Hepatocyte (in vitro differentiated cells): ENCODE measurements around the gene ARFGEF3. TPM values are rescaled to one million over a fixed set of nuclear protein-coding genes. Genes with fewer than 3 reads are reported as not detected.

Experiments used
- DNase-seq: peaks from one replicate; pipeline ENCODE4 v3.0.0-alpha.2; 2016; ENCODE audit warnings: low spot score
- H2AFZ ChIP-seq: fragments of 200-600 bp; sonication (generic); 2 replicates; pipeline ENCODE4 v1.6.0; 2016; ENCODE audit warnings: antibody characterized with exemption, mild to moderate bottlenecking
- H3K27ac ChIP-seq: fragments of 200-600 bp; sonication (generic); 2 replicates; pipeline ENCODE4 v1.5.1; 2016; ENCODE audit warnings: mild to moderate bottlenecking
- H3K27me3 ChIP-seq: fragments of 200-600 bp; sonication (generic); 2 replicates; pipeline ENCODE4 v1.6.1; 2016
- H3K36me3 ChIP-seq: fragments of 200-600 bp; sonication (generic); replicated peaks from 2 replicates; pipeline ENCODE4 v1.5.1; 2016; ENCODE audit warnings: low read depth; ENCODE audit not compliant: insufficient read depth
- H3K4me1 ChIP-seq: fragments of 200-600 bp; sonication (generic); 2 replicates; pipeline ENCODE4 v1.5.1; 2016; ENCODE audit warnings: mild to moderate bottlenecking, moderate library complexity; ENCODE audit not compliant: insufficient read depth
- H3K4me2 ChIP-seq: fragments of 200-600 bp; sonication (generic); 2 replicates; pipeline ENCODE4 v1.6.0; 2016
- H3K4me3 ChIP-seq: fragments of 200-600 bp; sonication (generic); 2 replicates; pipeline ENCODE4 v1.5.1; 2016; ENCODE audit warnings: mild to moderate bottlenecking
- H3K79me2 ChIP-seq: fragments of 200-600 bp; sonication (generic); 2 replicates; pipeline ENCODE4 v1.6.0; 2017; ENCODE audit warnings: mild to moderate bottlenecking
- H3K9me2 ChIP-seq: fragments of 200-600 bp; sonication (generic); replicated peaks from 2 replicates; pipeline ENCODE4 v1.6.0; 2017; ENCODE audit warnings: mild to moderate bottlenecking; ENCODE audit not compliant: insufficient read depth
- H3K9me3 ChIP-seq: fragments of 200-600 bp; sonication (generic); 2 replicates; pipeline ENCODE4 v1.5.1; 2016; ENCODE audit warnings: low read depth, mild to moderate bottlenecking
- H4K20me1 ChIP-seq: fragments of 200-600 bp; sonication (generic); 2 replicates; pipeline ENCODE4 v1.6.0; 2016; ENCODE audit warnings: mild to moderate bottlenecking; ENCODE audit not compliant: insufficient read depth, poor library complexity, severe bottlenecking
- CTCF ChIP-seq: fragments of 200-600 bp; sonication (generic); IDR thresholded peaks from 2 replicates; pipeline ENCODE4 v1.5.1; 2016; ENCODE audit warnings: antibody characterized with exemption, mild to moderate bottlenecking; ENCODE audit not compliant: poor library complexity
- EZH2 ChIP-seq: fragments of 200-600 bp; sonication (generic); IDR thresholded peaks from 2 replicates; pipeline ENCODE4 v1.6.1; 2016; ENCODE audit warnings: antibody characterized with exemption, mild to moderate bottlenecking, borderline replicate concordance
- EZH2phosphoT487 ChIP-seq: fragments of 200-600 bp; sonication (generic); IDR thresholded peaks from one replicate; pipeline ENCODE4 v1.6.1; 2018; ENCODE audit warnings: antibody characterized with exemption, mild to moderate bottlenecking, low read depth, moderate library complexity; ENCODE audit not compliant: unreplicated experiment, severe bottlenecking
- WGBS: methylation state at CpG from one replicate; pipeline ENCODE4 v1.1.6; 2016; ENCODE audit warnings: low lambda C conversion rate; ENCODE audit errors: missing lambda C conversion rate; 5-methylcytosine and 5-hydroxymethylcytosine counted together
- polyA plus RNA-seq: library from polyadenylated mRNA; unstranded; fragments of >200 nt; fragmentation: Nextera tagmentation; extraction: Ambion mirVana; gene quantifications from 2 replicates; pipeline ENCODE4 v1.2.1, GENCODE V29; 2016
- total RNA-seq: library from RNA; depleted of rRNA; stranded (reverse); fragments of >200 nt; gene quantifications from 2 replicates; pipeline ENCODE4 v1.2.3, GENCODE V29; 2014

ARFGEF3 gene
- total and polyA plus RNA-seq, 2 experiments from 2014 or later = 0.83 to 3.9 TPM

GRCh38 chr6:138370631-138371451, 209.1 kb downstream of the ARFGEF3 start:
- no peaks in the 10 kb centered on the region for H3K9me2 ChIP-seq
- peak overlapping the region; percentile 38 for H3K27ac ChIP-seq
- H3K36me3 ChIP-seq = no peaks in the 10 kb centered on the region
- peaks cover 6% of the 10 kb centered on the region for H3K4me1 ChIP-seq
- H3K9me3 ChIP-seq = no peaks in the 10 kb centered on the region
- no peak for TF ChIP-seq CTCF
- TF ChIP-seq EZH2phosphoT487 = no peak
- TF ChIP-seq EZH2 = no peak
- no peaks in the 10 kb centered on the region for H4K20me1 ChIP-seq
- no peak overlapping the region for H2AFZ ChIP-seq
- no peak for DNase-seq
- H3K4me3 ChIP-seq = no peak overlapping the region
- peak overlapping the region; percentile 57 for H3K4me2 ChIP-seq
- no peaks in the 10 kb centered on the region for H3K79me2 ChIP-seq
- 73% methylated on average over 9 of the region's 9 CpGs for WGBS
- no peaks in the 10 kb centered on the region for H3K27me3 ChIP-seq

- peak overlapping the region; percentile 38 for H3K27ac ChIP-seq
- H2AFZ ChIP-seq = no peak overlapping the region
- 37% methylated on average over 3 of the region's 3 CpGs for WGBS
- no peak overlapping the region for H3K4me3 ChIP-seq
- no peaks in the 10 kb centered on the region for H3K9me2 ChIP-seq
- no peaks in the 10 kb centered on the region for H3K9me3 ChIP-seq
- no peak for DNase-seq
- TF ChIP-seq EZH2phosphoT487 = no peak
- no peak for TF ChIP-seq EZH2
- TF ChIP-seq CTCF = no peak
- peak overlapping the region; percentile 57 for H3K4me2 ChIP-seq
- no peaks in the 10 kb centered on the region for H4K20me1 ChIP-seq
- no peaks in the 10 kb centered on the region for H3K79me2 ChIP-seq
- H3K27me3 ChIP-seq = no peaks in the 10 kb centered on the region
- no peaks in the 10 kb centered on the region for H3K36me3 ChIP-seq
- peaks cover 6% of the 10 kb centered on the region for H3K4me1 ChIP-seq
Observed at GRCh38 chr6:138371452-138371711, 209.6 kb downstream of the ARFGEF3 start.

GRCh38 chr6:138371720-138372119, 210.0 kb downstream of the ARFGEF3 start:
- DNase-seq = peak; percentile 28

More at GRCh38 chr6:138371720-138372119, 210.0 kb downstream of the ARFGEF3 start:
- Histone ChIP-seq H3K4me3 (no peak overlapping the region), H3K4me1 (peaks cover 6% of the 10 kb centered on the region), H3K27ac (peak overlapping the region; percentile 38), H3K79me2 (no peaks in the 10 kb centered on the region), H3K36me3 (no peaks in the 10 kb centered on the region), H3K4me2 (peak overlapping the region; percentile 57), H4K20me1 (no peaks in the 10 kb centered on the region), H2AFZ (no peak overlapping the region), H3K9me3 (no peaks in the 10 kb centered on the region), H3K27me3 (no peaks in the 10 kb centered on the region), H3K9me2 (no peaks in the 10 kb centered on the region)
- TF ChIP-seq EZH2 (no peak), CTCF (no peak), EZH2phosphoT487 (no peak)
- WGBS = 12% methylated on average over 3 of the region's 3 CpGs
